GM12874 (cell line): ENCODE results near the gene CEACAM21.
A peak's percentile ranks its signal among the peaks of the same experiment; 100 is the strongest.

ENCODE experiments used
- CTCF ChIP-seq: IDR thresholded peaks from 2 replicates; pipeline ENCODE4 v1.5.1; 2011; ENCODE audit warnings: low read depth, mild to moderate bottlenecking, control low read depth, low read length, moderate library complexity; ENCODE audit not compliant: insufficient read depth

Gene CEACAM21

GRCh38 chr19:41563854-41564514, 12.0 kb upstream of the CEACAM21 start:
- no peak for TF ChIP-seq CTCF

GRCh38 chr19:41564515-41565378, 11.2 kb upstream of the CEACAM21 start:
- TF ChIP-seq CTCF: no peak

- no peak for TF ChIP-seq CTCF
These were observed 10.6 kb upstream of the CEACAM21 start for GRCh38 chr19:41565379-41565720.

- no peak for TF ChIP-seq CTCF
These were observed 10.0 kb upstream of the CEACAM21 start for GRCh38 chr19:41566001-41566400.

GRCh38 chr19:41569481-41570150, 6.3 kb upstream of the CEACAM21 start:
- TF ChIP-seq CTCF: no peak

GRCh38 chr19:41570179-41570578, 5.8 kb upstream of the CEACAM21 start:
- no peak for TF ChIP-seq CTCF

GRCh38 chr19:41570639-41571112, 5.3 kb upstream of the CEACAM21 start:
- peak; percentile 92 for TF ChIP-seq CTCF
